Spleen (tissue), 11 donors: ENCODE data around the gene C1orf232. TPM values are rescaled to one million over a fixed set of nuclear protein-coding genes. Genes with fewer than 3 reads are reported as not detected.

Experiments used
- DNase-seq: peaks from one replicate; pipeline ENCODE4 v3.0.0-alpha.2; 2020
- H3K27ac ChIP-seq, 8 donors: fragments of 200-600 bp; sonication (generic) in 7 of 8; 1 replicate in 4 of 8; 2 replicates in 4 of 8; pipeline versions ENCODE4 v1.5.0 to v1.8.0; 2016 to 2021; ENCODE audit warnings: inconsistent platforms in 4 of 8, mild to moderate bottlenecking in 4 of 8, moderate library complexity in 1 of 8
- H3K27me3 ChIP-seq, 7 donors: fragments of 200-600 bp; sonication (generic) in 6 of 7; replicated peaks in 1 of 7; 1 replicate in 4 of 7; 2 replicates in 3 of 7; pipeline versions ENCODE4 v1.5.0 to v1.8.0; 2016 to 2021; ENCODE audit warnings: inconsistent platforms in 3 of 7, mild to moderate bottlenecking in 1 of 7
- H3K36me3 ChIP-seq, 6 donors: fragments of 200-600 bp; sonication (generic) in 5 of 6; 1 replicate in 4 of 6; 2 replicates in 2 of 6; pipeline versions ENCODE4 v1.5.0 to v1.8.0; 2016 to 2021; ENCODE audit warnings: inconsistent platforms in 2 of 6
- H3K4me1 ChIP-seq, 6 donors: fragments of 200-600 bp; sonication (generic) in 5 of 6; 1 replicate in 3 of 6; 2 replicates in 3 of 6; pipeline versions ENCODE4 v1.5.0 to v1.8.0; 2016 to 2021; ENCODE audit warnings: inconsistent platforms in 3 of 6
- H3K4me3 ChIP-seq, 8 donors: fragments of 200-600 bp; sonication (generic) in 7 of 8; 1 replicate in 4 of 8; 2 replicates in 4 of 8; pipeline versions ENCODE4 v1.5.0 to v1.8.0; 2016 to 2021; ENCODE audit warnings: inconsistent platforms in 4 of 8, mild to moderate bottlenecking in 4 of 8, moderate library complexity in 2 of 8
- H3K9me3 ChIP-seq, 8 donors: fragments of 200-600 bp; sonication (generic) in 7 of 8; 1 replicate in 4 of 8; 2 replicates in 4 of 8; pipeline versions ENCODE4 v1.5.0 to v1.8.0; 2016 to 2021; ENCODE audit warnings: inconsistent platforms in 4 of 8
- CTCF ChIP-seq, 11 experiments: fragments of 200-600 bp in 7 of 11; fragments of 450-650 bp in 4 of 11; sonication (generic) in 4 of 11; IDR thresholded peaks in 8 of 11; conservative IDR thresholded peaks in 3 of 11; 1 replicate in 7 of 11; 2 replicates in 4 of 11; pipeline versions ENCODE4 v1.4.0 to v1.8.0; 2016 to 2021; ENCODE audit warnings: antibody characterized with exemption in 11 of 11, inconsistent platforms in 4 of 11, mild to moderate bottlenecking in 1 of 11
- POLR2A ChIP-seq, 3 donors: fragments of 450-650 bp; IDR thresholded peaks; one replicate each; pipeline ENCODE4 v1.5.1; 2017; ENCODE audit warnings: antibody characterized with exemption in 3 of 3, mild to moderate bottlenecking in 1 of 3
- POLR2AphosphoS5 ChIP-seq, 3 donors: sonication (generic); formaldehyde crosslinking; IDR thresholded peaks; one replicate each; pipeline ENCODE4 v1.5.1; 2017; ENCODE audit warnings: antibody characterized with exemption in 3 of 3
- WGBS, 5 donors: extraction: QIAGEN DNeasy Blood & Tissue Kit in 3 of 5; methylation state at CpG; one replicate each; pipeline versions ENCODE4 v1.1.5 to v1.1.7; 2013 to 2018; 5-methylcytosine and 5-hydroxymethylcytosine counted together
- intact Hi-C: fragments of 100-400 bp; cut with DNase I; formaldehyde crosslinking; loops from one replicate; pipeline ENCODE4 v1.15.0; 2023; ENCODE audit warnings: low total_unique reads
- polyA plus RNA-seq, 3 donors: library from polyadenylated mRNA; stranded (reverse); fragments of 200-250 nt; gene quantifications; one replicate each; pipeline ENCODE4 v1.2.1, GENCODE V29; 2013
- total RNA-seq, 7 donors: library from RNA; depleted of rRNA in 3 of 7; stranded (reverse); fragments of >200 nt in 3 of 7; fragmentation: NEBNext Ultra II Directional in 4 of 7; extraction: Animal tissue kit (Norgen Biotek cat#: 25700) in 4 of 7; gene quantifications; one replicate each; pipeline versions ENCODE4 v1.1.0 to v1.2.1, GENCODE V29; 2016 to 2021
- donor health status: healthy with polysubstance abuse.
- donor health status: DM: no; HTN: no; CAD: no; lungs with moderate emphysema.
- donor health status: DM: no; HTN: no; CAD: no.
- donor health status: Bipolar disorder and iron deficiency.
- donor health status: healthy.
- donor health status: DM: no; HTN: no; CAD: no.
- donor health status: DM: yes; HTN: yes; CAD: no.

C1orf232 gene
- total and polyA plus RNA-seq, 10 donors: not detected

GRCh38 chr1:26189751-26190275 lies 21.1 kb upstream of the C1orf232 start:
- H3K27me3 ChIP-seq: no peaks in the 10 kb centered on the region
- no peak overlapping the region for H3K4me3 ChIP-seq
- intact Hi-C loops: no loop called here
- no peak for DNase-seq
- no peaks in the 10 kb centered on the region for H3K36me3 ChIP-seq
- H3K27ac ChIP-seq: no peak overlapping the region
- no peak for TF ChIP-seq POLR2A (IDR thresholded peaks at IDR 0.05)
- no peak for TF ChIP-seq CTCF (IDR thresholded peaks at IDR 0.05 in 8 of 11, conservative IDR thresholded peaks at IDR 0.05 in 3 of 11)
- no peak for TF ChIP-seq POLR2AphosphoS5 (IDR thresholded peaks at IDR 0.05)
- no peaks in the 10 kb centered on the region for H3K4me1 ChIP-seq
- no peaks in the 10 kb centered on the region for H3K9me3 ChIP-seq
- 69 to 90% (median 83%) methylated on average over 6 to 7 of the region's 7 CpGs for whole genome bisulfite sequencing, 5 donors

GRCh38 chr1:26189331-26189730 lies 20.6 kb upstream of the C1orf232 start:
- 76 to 86% (median 80%) methylated on average over 4 to 6 of the region's 6 CpGs for WGBS, 5 donors
- Histone ChIP-seq H3K27ac (no peak overlapping the region), H3K9me3 (no peaks in the 10 kb centered on the region), H3K4me1 (no peaks in the 10 kb centered on the region), H3K4me3 (no peak overlapping the region), H3K27me3 (no peaks in the 10 kb centered on the region), H3K36me3 (no peaks in the 10 kb centered on the region)
- no peak for DNase-seq
- intact Hi-C loops: no loop called here
- TF ChIP-seq CTCF (IDR thresholded peaks at IDR 0.05 in 8 of 11, conservative IDR thresholded peaks at IDR 0.05 in 3 of 11): no peak
- no peak for TF ChIP-seq POLR2AphosphoS5 (IDR thresholded peaks at IDR 0.05)
- TF ChIP-seq POLR2A (IDR thresholded peaks at IDR 0.05): no peak

- H3K27me3 ChIP-seq: no peaks in the 10 kb centered on the region
- no peak overlapping the region for H3K27ac ChIP-seq
- no peaks in the 10 kb centered on the region for H3K4me1 ChIP-seq
- 91 to 98% (median 93%) methylated on average over 6 to 8 of the region's 8 CpGs for WGBS, 5 donors
- no peaks in the 10 kb centered on the region for H3K9me3 ChIP-seq
- no peak for TF ChIP-seq CTCF (IDR thresholded peaks at IDR 0.05 in 8 of 11, conservative IDR thresholded peaks at IDR 0.05 in 3 of 11)
- no peak for TF ChIP-seq POLR2A (IDR thresholded peaks at IDR 0.05)
- no peak for TF ChIP-seq POLR2AphosphoS5 (IDR thresholded peaks at IDR 0.05)
- intact Hi-C loops: no loop called here
- no peak overlapping the region for H3K4me3 ChIP-seq
- no peaks in the 10 kb centered on the region for H3K36me3 ChIP-seq
- DNase-seq: no peak
These were observed 19.7 kb upstream of the C1orf232 start for GRCh38 chr1:26188477-26188876.

- H3K4me3 ChIP-seq: no peak overlapping the region
- H3K36me3 ChIP-seq: no peaks in the 10 kb centered on the region
- H3K27ac ChIP-seq: no peak overlapping the region
- H3K27me3 ChIP-seq: no peaks in the 10 kb centered on the region
- no peak for DNase-seq
- H3K4me1 ChIP-seq: no peaks in the 10 kb centered on the region
- TF ChIP-seq POLR2AphosphoS5 (IDR thresholded peaks at IDR 0.05) (no peak), CTCF (IDR thresholded peaks at IDR 0.05 in 8 of 11, conservative IDR thresholded peaks at IDR 0.05 in 3 of 11) (no peak), POLR2A (IDR thresholded peaks at IDR 0.05) (no peak)
- H3K9me3 ChIP-seq: no peaks in the 10 kb centered on the region
- intact Hi-C loops: no loop called here
- 91 to 98% (median 95%) methylated on average over 6 of the region's 6 CpGs for WGBS, 5 donors
These were observed 19.1 kb upstream of the C1orf232 start for GRCh38 chr1:26187882-26188281.
